HepG2 (cell line): ENCODE measurements around the gene SH3GL1. TPM values are rescaled to one million over a fixed set of nuclear protein-coding genes. Genes with fewer than 3 reads are reported as not detected.

Experiments
- ATAC-seq: fragments of 200-7000 bp; cut with Tn5 transposase; 3 replicates; pipeline ENCODE4 v1.9.1; 2020; ENCODE audit warnings: mild to moderate bottlenecking, moderate library complexity
- BruUV-seq: library from RNA; stranded (reverse); fragments of 400-500 nt; replicated peaks from 2 replicates; lab custom pipeline; 2021; lab: Mats Ljungman, UMichigan
- CTCF ChIA-PET: fragments of 300-600 bp; formaldehyde crosslinking; extraction: SDS; loops from one replicate; lab custom pipeline; 2021; ENCODE audit warnings: low total read pairs, inconsistent platforms, low intra/inter-chr PET ratio; lab: Yijun Ruan, JAX
- POLR2A ChIA-PET: fragments of 350-600 bp; sonication (Branson Sonifier 250); formaldehyde crosslinking; loops from one replicate; lab custom pipeline; 2020; ENCODE audit warnings: antibody characterized with exemption, inconsistent platforms; lab: Yijun Ruan, JAX
- DNase-seq: peaks from one replicate; pipeline ENCODE4 v3.0.0-alpha.2; 2015; ENCODE audit warnings: low spot score
- FAIRE-seq: peaks from 3 replicates; lab custom pipeline; 2011; peaks lifted over from hg19 to GRCh38; lab: Jason Lieb, UNC
- H2AFZ ChIP-seq: one replicate; pipeline ENCODE4 v1.6.1; 2011; ENCODE audit warnings: low read length, inconsistent platforms
- H3K27ac ChIP-seq: fragments of 300-600 bp; 3 replicates; pipeline ENCODE4 v1.8.0; 2011; ENCODE audit warnings: mixed run types, mild to moderate bottlenecking, mixed read lengths, low read length, inconsistent platforms; ENCODE audit not compliant: insufficient read depth; ENCODE audit errors: extremely low read length
- H3K27me3 ChIP-seq, 2 experiments: fragments of 200-600 bp in 1 of 2; 2 replicates in 1 of 2; 3 replicates in 1 of 2; pipeline versions ENCODE4 v1.6.0 to v1.8.0; 2011; ENCODE audit warnings: low read length in 2 of 2, mild to moderate bottlenecking in 2 of 2, moderate library complexity in 2 of 2, inconsistent platforms in 1 of 2; ENCODE audit not compliant: insufficient read depth in 2 of 2, control insufficient read depth in 1 of 2
- H3K36me3 ChIP-seq, 2 experiments: fragments of 200-600 bp in 1 of 2; replicated peaks in 1 of 2; 2 replicates in 1 of 2; 3 replicates in 1 of 2; pipeline versions ENCODE4 v1.5.1 to v1.8.0; 2011; ENCODE audit warnings: low read length in 2 of 2, inconsistent platforms in 1 of 2; ENCODE audit not compliant: insufficient read depth in 2 of 2, control insufficient read depth in 1 of 2
- H3K4me1 ChIP-seq: 2 replicates; pipeline ENCODE4 v1.5.1; 2012; ENCODE audit warnings: low read length, inconsistent platforms; ENCODE audit not compliant: insufficient read depth
- H3K4me2 ChIP-seq: 2 replicates; pipeline ENCODE4 v1.6.0; 2011; ENCODE audit warnings: low read depth, low read length, inconsistent platforms
- H3K4me3 ChIP-seq, 3 experiments: fragments of 200-600 bp in 1 of 3; sonication (generic), shearing (Covaris generic) in 1 of 3; replicated peaks in 1 of 3; 2 replicates each; pipeline ENCODE4 v1.5.1; 2011 to 2016; ENCODE audit warnings: low read length in 3 of 3, inconsistent platforms in 2 of 3, low read depth in 2 of 3, mild to moderate bottlenecking in 2 of 3, control low read depth in 1 of 3, mixed read lengths in 1 of 3; ENCODE audit not compliant: insufficient read depth in 1 of 3
- H3K79me2 ChIP-seq: one replicate; pipeline ENCODE4 v1.6.1; 2011; ENCODE audit warnings: low read length, inconsistent platforms; ENCODE audit not compliant: insufficient read depth
- H3K9ac ChIP-seq: 2 replicates; pipeline ENCODE4 v1.6.0; 2011; ENCODE audit warnings: mild to moderate bottlenecking, low read depth, low read length, inconsistent platforms; ENCODE audit not compliant: insufficient read depth
- H3K9me3 ChIP-seq: 2 replicates; pipeline ENCODE4 v1.5.1; 2012; ENCODE audit warnings: mild to moderate bottlenecking, low read length
- H4K20me1 ChIP-seq: 2 replicates; pipeline ENCODE4 v1.6.0; 2011; ENCODE audit warnings: inconsistent platforms, mild to moderate bottlenecking, low read length, moderate library complexity; ENCODE audit not compliant: insufficient read depth
- ARNT2 ChIP-seq: sonication (generic); formaldehyde crosslinking; IDR thresholded peaks from 2 replicates; pipeline ENCODE4 v1.8.0; 2022; ENCODE audit warnings: mild to moderate bottlenecking, low read depth, missing genetic modification reagents, moderate library complexity
- FOXC1 ChIP-seq: sonication (generic); formaldehyde crosslinking; IDR thresholded peaks from 2 replicates; pipeline ENCODE4 v1.8.0; 2022; ENCODE audit warnings: mild to moderate bottlenecking, missing genetic modification reagents, borderline replicate concordance
- HDAC6 ChIP-seq: fragments of 200-600 bp; sonication (generic); IDR thresholded peaks from 2 replicates; pipeline ENCODE4 v1.7.0; 2017; ENCODE audit warnings: mild to moderate bottlenecking, antibody characterized with exemption, low read length, low read depth
- KDM3A ChIP-seq: IDR thresholded peaks from 2 replicates; pipeline ENCODE4 v1.6.1; 2018; ENCODE audit warnings: low read depth, missing compliant biosample characterization
- NCOA1 ChIP-seq: sonication (generic); formaldehyde crosslinking; IDR thresholded peaks from 2 replicates; pipeline ENCODE4 v1.9.0; 2021; ENCODE audit warnings: missing genetic modification reagents
- NFIB ChIP-seq: sonication (generic); formaldehyde crosslinking; IDR thresholded peaks from 2 replicates; pipeline ENCODE4 v1.9.0; 2021; ENCODE audit warnings: missing genetic modification reagents, mild to moderate bottlenecking, borderline replicate concordance
- PRPF4 ChIP-seq: fragments of 200-400 bp; formaldehyde crosslinking; IDR thresholded peaks from 2 replicates; pipeline ENCODE4 v1.6.1; 2016; ENCODE audit warnings: low read length, low read depth; ENCODE audit not compliant: poor library complexity, severe bottlenecking
- SMAD3 ChIP-seq: sonication (generic); formaldehyde crosslinking; IDR thresholded peaks from 2 replicates; pipeline ENCODE4 v1.4.0; 2020; ENCODE audit warnings: missing genetic modification reagents
- SRSF1 ChIP-seq: fragments of 200-400 bp; formaldehyde crosslinking; optimal IDR thresholded peaks from 2 replicates; pipeline ENCODE3; 2017; ENCODE audit warnings: mild to moderate bottlenecking, low read depth, low read length, moderate library complexity
- ZBTB3 ChIP-seq: sonication (generic); formaldehyde crosslinking; IDR thresholded peaks from 2 replicates; pipeline ENCODE4 v1.4.0; 2020; ENCODE audit warnings: low read depth, mild to moderate bottlenecking, moderate library complexity, missing genetic modification reagents, borderline replicate concordance
- ZFP82 ChIP-seq: sonication (generic); formaldehyde crosslinking; IDR thresholded peaks from 2 replicates; pipeline ENCODE4 v1.5.1; 2020; ENCODE audit warnings: mild to moderate bottlenecking, missing genetic modification reagents, borderline replicate concordance
- ZNF3 ChIP-seq: IDR thresholded peaks from 2 replicates; pipeline ENCODE4 v1.7.0; 2017; ENCODE audit warnings: inconsistent platforms
- ZNF775 ChIP-seq: sonication (generic); formaldehyde crosslinking; IDR thresholded peaks from 2 replicates; pipeline ENCODE4 v1.4.0; 2020; ENCODE audit warnings: missing genetic modification reagents, mild to moderate bottlenecking, moderate library complexity, borderline replicate concordance
- ZNF839 ChIP-seq: sonication (generic); formaldehyde crosslinking; IDR thresholded peaks from 2 replicates; pipeline ENCODE4 v1.4.0; 2020; ENCODE audit warnings: missing genetic modification reagents, mild to moderate bottlenecking, borderline replicate concordance
- ZSCAN12 ChIP-seq: sonication (generic); formaldehyde crosslinking; IDR thresholded peaks from 2 replicates; pipeline ENCODE4 v1.9.0; 2021; ENCODE audit warnings: mild to moderate bottlenecking, missing genetic modification reagents
- WGBS: methylation state at CpG from one replicate; pipeline ENCODE4 v1.1.6; 2017; ENCODE audit warnings: low lambda C conversion rate; 5-methylcytosine and 5-hydroxymethylcytosine counted together
- in situ Hi-C: cut with HindIII; loops from 2 replicates; pipeline ENCODE4 v1.10.0; 2017; ENCODE audit warnings: low pct_unique_long_range_greater_than_20kb; ENCODE audit not compliant: extremely low pct_ligation_motif_present
- intact Hi-C: fragments of 100-400 bp; cut with micrococcal nuclease; formaldehyde crosslinking; loops from one replicate; pipeline ENCODE4 v1.10.0; 2022; ENCODE audit not compliant: unreplicated experiment
- polyA plus RNA-seq, 8 experiments: library from polyadenylated mRNA; depleted of rRNA in 3 of 8; stranded (reverse) in 7 of 8; unstranded in 1 of 8; fragments of >200 nt; fragmentation: Illumina TruSeq in 4 of 8; extraction: Trizol in 4 of 8; gene quantifications; 2 replicates each; pipeline versions ENCODE4 v1.2.1 to v1.2.3, GENCODE V29; 2011 to 2016; ENCODE audit warnings: low read depth in 4 of 8, missing spikeins in 1 of 8, mixed read lengths in 1 of 8; ENCODE audit not compliant: insufficient read depth in 1 of 8
- total RNA-seq, 5 experiments: library from RNA; depleted of rRNA; stranded (reverse); fragments of >200 nt; fragmentation: Illumina TruSeq; extraction: Trizol; gene quantifications; 2 replicates each; pipeline ENCODE4 v1.2.3, GENCODE V29; 2016; ENCODE audit warnings: low read depth in 1 of 5
- TF ChIP-seq, protein P1 (sequence below): sonication (generic); formaldehyde crosslinking; IDR thresholded peaks from 2 replicates; pipeline ENCODE4 v1.4.0; 2020; ENCODE audit warnings: missing genetic modification reagents
- TF ChIP-seq, protein P2 (sequence below): sonication (generic); formaldehyde crosslinking; IDR thresholded peaks from 2 replicates; pipeline ENCODE4 v1.8.1; 2022; ENCODE audit warnings: low read depth, mild to moderate bottlenecking, missing genetic modification reagents

The SH3GL1 gene
- total and polyA plus RNA-seq, 2 of the 13 experiments (the other 11 are each of a cell fraction or from before 2014, with no cell fraction given) = 33.0 to 45.1 TPM

DNA sequence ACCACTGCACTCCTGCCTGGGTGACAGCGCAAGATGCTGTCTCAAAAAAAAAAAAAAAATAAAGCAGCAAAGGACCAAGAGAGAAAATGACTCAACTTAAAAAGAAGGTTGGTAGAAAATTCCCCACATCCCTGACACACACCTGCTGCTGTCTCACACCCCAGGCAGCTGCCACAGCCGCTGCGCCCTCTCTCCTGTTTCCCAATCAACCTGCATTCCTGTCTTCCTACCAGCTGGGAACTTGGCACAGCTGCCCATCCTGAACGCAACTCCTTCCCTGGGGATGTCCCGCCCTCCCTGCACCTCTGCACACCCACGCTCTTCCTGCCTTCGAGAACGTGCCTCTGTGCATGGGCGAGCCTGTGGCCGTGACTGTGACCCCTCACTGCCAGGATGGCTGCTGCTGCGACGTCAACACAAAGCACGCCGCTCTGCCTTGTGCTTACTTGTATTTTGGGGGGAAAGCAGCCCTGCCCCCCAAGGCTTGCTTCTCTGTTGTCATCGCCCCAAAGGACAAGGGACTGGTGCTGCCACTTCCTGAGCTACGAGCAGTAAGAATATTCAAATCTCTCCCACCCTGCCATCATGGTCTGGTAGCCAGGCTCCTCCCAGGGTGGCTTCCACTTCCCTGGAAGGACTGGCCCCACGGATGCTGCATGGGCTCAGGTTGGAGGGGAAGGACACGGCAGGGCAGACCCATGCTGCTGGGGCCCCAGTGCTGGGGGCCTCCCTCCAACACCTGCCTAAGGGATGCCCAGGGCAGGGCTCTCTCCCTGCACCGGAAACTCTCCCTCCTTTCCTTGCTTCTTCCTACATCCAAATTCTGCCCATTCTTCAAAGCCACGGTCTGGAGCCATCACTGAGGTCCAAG lies 20.7 kb downstream of the SH3GL1 start:
- Histone ChIP-seq H3K36me3 (peaks cover 5 to 23% of the 10 kb centered on the region in 2 experiments), H4K20me1 (peaks cover 8% of the 10 kb centered on the region; the same call in 1 of the 2 replicates), H3K79me2 (peaks cover 71% of the 10 kb centered on the region), H3K4me2 (no peak overlapping the region), H3K27me3 (no peaks in the 10 kb centered on the region; a peak in 1 of 5 replicates), H3K9me3 (no peaks in the 10 kb centered on the region), H3K4me3 (no peak overlapping the region), H3K27ac (no peak overlapping the region), H3K4me1 (peaks cover 35% of the 10 kb centered on the region), H2AFZ (no peak overlapping the region), H3K9ac (no peak overlapping the region)
- intact Hi-C loops = no loop called here
- WGBS = 97% methylated on average over 18 of the region's 20 CpGs
- POLR2A ChIA-PET = interaction anchor here (1.7 kb wide), 1 partner anchor 11 kb away, joined by 3 read pairs; no protein-coding TSS in a partner anchor
- no TSS peak for BruUV-seq
- FAIRE-seq = no peak
- no peak for ATAC-seq
- TF ChIP-seq, protein P1, sequence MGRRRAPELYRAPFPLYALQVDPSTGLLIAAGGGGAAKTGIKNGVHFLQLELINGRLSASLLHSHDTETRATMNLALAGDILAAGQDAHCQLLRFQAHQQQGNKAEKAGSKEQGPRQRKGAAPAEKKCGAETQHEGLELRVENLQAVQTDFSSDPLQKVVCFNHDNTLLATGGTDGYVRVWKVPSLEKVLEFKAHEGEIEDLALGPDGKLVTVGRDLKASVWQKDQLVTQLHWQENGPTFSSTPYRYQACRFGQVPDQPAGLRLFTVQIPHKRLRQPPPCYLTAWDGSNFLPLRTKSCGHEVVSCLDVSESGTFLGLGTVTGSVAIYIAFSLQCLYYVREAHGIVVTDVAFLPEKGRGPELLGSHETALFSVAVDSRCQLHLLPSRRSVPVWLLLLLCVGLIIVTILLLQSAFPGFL (CRISPR knock-in tag) = no peak
- TF ChIP-seq, protein P2, sequence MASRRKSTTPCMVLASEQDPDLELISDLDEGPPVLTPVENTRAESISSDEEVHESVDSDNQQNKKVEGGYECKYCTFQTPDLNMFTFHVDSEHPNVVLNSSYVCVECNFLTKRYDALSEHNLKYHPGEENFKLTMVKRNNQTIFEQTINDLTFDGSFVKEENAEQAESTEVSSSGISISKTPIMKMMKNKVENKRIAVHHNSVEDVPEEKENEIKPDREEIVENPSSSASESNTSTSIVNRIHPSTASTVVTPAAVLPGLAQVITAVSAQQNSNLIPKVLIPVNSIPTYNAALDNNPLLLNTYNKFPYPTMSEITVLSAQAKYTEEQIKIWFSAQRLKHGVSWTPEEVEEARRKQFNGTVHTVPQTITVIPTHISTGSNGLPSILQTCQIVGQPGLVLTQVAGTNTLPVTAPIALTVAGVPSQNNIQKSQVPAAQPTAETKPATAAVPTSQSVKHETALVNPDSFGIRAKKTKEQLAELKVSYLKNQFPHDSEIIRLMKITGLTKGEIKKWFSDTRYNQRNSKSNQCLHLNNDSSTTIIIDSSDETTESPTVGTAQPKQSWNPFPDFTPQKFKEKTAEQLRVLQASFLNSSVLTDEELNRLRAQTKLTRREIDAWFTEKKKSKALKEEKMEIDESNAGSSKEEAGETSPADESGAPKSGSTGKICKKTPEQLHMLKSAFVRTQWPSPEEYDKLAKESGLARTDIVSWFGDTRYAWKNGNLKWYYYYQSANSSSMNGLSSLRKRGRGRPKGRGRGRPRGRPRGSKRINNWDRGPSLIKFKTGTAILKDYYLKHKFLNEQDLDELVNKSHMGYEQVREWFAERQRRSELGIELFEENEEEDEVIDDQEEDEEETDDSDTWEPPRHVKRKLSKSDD = no peak
- TF ChIP-seq ARNT2 (CRISPR knock-in tag) = no peak
- no peak for TF ChIP-seq HDAC6
- TF ChIP-seq ZNF839 (CRISPR knock-in tag) = no peak
- no peak for TF ChIP-seq NFIB (CRISPR knock-in tag)
- no peak for TF ChIP-seq FOXC1 (CRISPR knock-in tag)
- no peak for TF ChIP-seq SRSF1
- no peak for TF ChIP-seq ZNF775 (CRISPR knock-in tag)
- TF ChIP-seq KDM3A (CRISPR knock-in tag) = no peak
- TF ChIP-seq PRPF4 = no peak
- no peak for TF ChIP-seq ZFP82 (CRISPR knock-in tag)
- no peak for TF ChIP-seq ZSCAN12
- no peak for TF ChIP-seq ZBTB3 (CRISPR knock-in tag)
- TF ChIP-seq SMAD3 (CRISPR knock-in tag) = no peak
- no peak for TF ChIP-seq ZNF3 (CRISPR knock-in tag)
- no peak for TF ChIP-seq NCOA1 (CRISPR knock-in tag)
- DNase-seq = no peak
- CTCF ChIA-PET = no interaction called here
- in situ Hi-C loops = no loop called here
